Endothelial cell of umbilical vein (primary cell): ENCODE measurements around the gene EHD1. TPM values are rescaled to one million over a fixed set of nuclear protein-coding genes. Genes with fewer than 3 reads are reported as not detected.

ENCODE experiments used
- BruUV-seq: library from RNA; stranded (reverse); fragments of 400-500 nt; replicated peaks from 2 replicates; lab custom pipeline; 2021; lab: Mats Ljungman, UMichigan
- CTCF ChIA-PET: fragments of 300-600, 350-600 bp; sonication (Branson Sonifier 250); formaldehyde crosslinking; loops from one replicate; lab custom pipeline; 2021; ENCODE audit warnings: antibody characterized with exemption, inconsistent platforms; lab: Charles Lee
- POLR2A ChIA-PET: fragments of 300-600, 350-600 bp; sonication (Branson Sonifier 250); formaldehyde crosslinking; loops from one replicate; lab custom pipeline; 2021; ENCODE audit warnings: antibody characterized with exemption, inconsistent platforms; lab: Charles Lee
- DNase-seq: peaks from one replicate; pipeline ENCODE4 v3.0.0-alpha.2; 2011; ENCODE audit warnings: low read depth, low spot score
- FAIRE-seq: peaks from 2 replicates; lab custom pipeline; 2011; peaks lifted over from hg19 to GRCh38; lab: Jason Lieb, UNC
- H2AFZ ChIP-seq: 2 replicates; pipeline ENCODE4 v1.6.0; 2012; ENCODE audit warnings: low read depth, low read length, control low read depth, inconsistent platforms
- H3K27ac ChIP-seq: 2 replicates; pipeline ENCODE4 v1.5.1; 2011; ENCODE audit warnings: low read depth, mild to moderate bottlenecking, control low read depth, low read length, moderate library complexity; ENCODE audit not compliant: insufficient read depth
- H3K27me3 ChIP-seq, 2 experiments: 2 replicates each; pipeline versions ENCODE4 v1.6.0 to v1.6.1; 2011; ENCODE audit warnings: low read length in 2 of 2, mixed read lengths in 1 of 2; ENCODE audit not compliant: control insufficient read depth in 2 of 2, insufficient read depth in 2 of 2
- H3K36me3 ChIP-seq, 2 experiments: 2 replicates in 1 of 2; 3 replicates in 1 of 2; pipeline ENCODE4 v1.5.1; 2011; ENCODE audit warnings: low read length in 2 of 2, mild to moderate bottlenecking in 1 of 2, moderate library complexity in 1 of 2; ENCODE audit not compliant: control insufficient read depth in 2 of 2, insufficient read depth in 2 of 2; ENCODE audit errors: extremely low read depth in 1 of 2
- H3K4me1 ChIP-seq: 3 replicates; pipeline ENCODE4 v1.5.1; 2011; ENCODE audit warnings: mild to moderate bottlenecking, low read length; ENCODE audit not compliant: control insufficient read depth, insufficient read depth; ENCODE audit errors: extremely low read depth
- H3K4me2 ChIP-seq: 2 replicates; pipeline ENCODE4 v1.6.1; 2011; ENCODE audit warnings: low read length, control low read depth, mixed read lengths; ENCODE audit not compliant: insufficient read depth
- H3K4me3 ChIP-seq, 3 experiments: fragments of 200-600 bp in 1 of 3; sonication (generic), shearing (Covaris generic) in 1 of 3; replicated peaks in 1 of 3; 2 replicates each; pipeline ENCODE4 v1.5.1; 2011 to 2016; ENCODE audit warnings: control low read depth in 3 of 3, low read length in 3 of 3, mild to moderate bottlenecking in 2 of 3, inconsistent platforms in 1 of 3, low read depth in 1 of 3, moderate library complexity in 1 of 3; ENCODE audit not compliant: insufficient read depth in 1 of 3
- H3K79me2 ChIP-seq: 2 replicates; pipeline ENCODE4 v1.6.0; 2012; ENCODE audit warnings: low read length, inconsistent platforms; ENCODE audit not compliant: control insufficient read depth, insufficient read depth
- H3K9ac ChIP-seq: replicated peaks from 2 replicates; pipeline ENCODE3; 2011; ENCODE audit warnings: low read length, control low read depth; ENCODE audit not compliant: insufficient read depth; ENCODE audit errors: extremely low read depth
- H3K9me1 ChIP-seq: replicated peaks from 3 replicates; pipeline ENCODE4 v1.6.0; 2011; ENCODE audit warnings: mild to moderate bottlenecking, low read length; ENCODE audit not compliant: control insufficient read depth, insufficient read depth; ENCODE audit errors: extremely low read depth
- H3K9me3 ChIP-seq: replicated peaks from 2 replicates; pipeline ENCODE4 v1.5.1; 2012; ENCODE audit warnings: low read length, inconsistent platforms; ENCODE audit not compliant: control insufficient read depth, insufficient read depth
- H4K20me1 ChIP-seq: replicated peaks from 2 replicates; pipeline ENCODE3; 2011; ENCODE audit warnings: mild to moderate bottlenecking, low read length; ENCODE audit not compliant: control insufficient read depth, insufficient read depth; ENCODE audit errors: extremely low read depth
- EZH2 ChIP-seq: IDR thresholded peaks from 2 replicates; pipeline ENCODE4 v1.6.1; 2012; ENCODE audit warnings: borderline replicate concordance, low read depth, mild to moderate bottlenecking, moderate library complexity, low read length, inconsistent platforms; ENCODE audit not compliant: severe bottlenecking
- FOS ChIP-seq: IDR thresholded peaks from 2 replicates; pipeline ENCODE4 v1.6.1; 2011; ENCODE audit warnings: mild to moderate bottlenecking, low read length, moderate library complexity, borderline replicate concordance; ENCODE audit not compliant: insufficient read depth
- GATA2 ChIP-seq: IDR thresholded peaks from 2 replicates; pipeline ENCODE4 v1.7.0; 2011; ENCODE audit warnings: low read depth, mild to moderate bottlenecking, moderate library complexity, mixed read lengths, low read length; ENCODE audit not compliant: insufficient read length, insufficient read depth
- JUN ChIP-seq: IDR thresholded peaks from 2 replicates; pipeline ENCODE4 v1.6.1; 2011; ENCODE audit warnings: borderline replicate concordance, low read depth; ENCODE audit not compliant: insufficient read length, insufficient read depth
- MYC ChIP-seq: IDR thresholded peaks from one replicate; pipeline ENCODE4 v1.6.1; 2011; ENCODE audit warnings: mild to moderate bottlenecking, low read depth, low read length
- POLR2A ChIP-seq: IDR thresholded peaks from 2 replicates; pipeline ENCODE4 v1.6.1; 2012; ENCODE audit warnings: low read depth, mild to moderate bottlenecking, control low read depth, low read length
- POLR2AphosphoS5 ChIP-seq: IDR thresholded peaks from 2 replicates; pipeline ENCODE4 v1.6.1; 2012; ENCODE audit warnings: low read depth, mild to moderate bottlenecking, control low read depth, low read length, moderate library complexity; ENCODE audit not compliant: insufficient read depth
- dilution Hi-C: fragments of 300-500 bp; cut with MboI; formaldehyde crosslinking; loops from one replicate; pipeline ENCODE4 v1.15.0; 2019; ENCODE audit warnings: low sequenced_read_pairs; ENCODE audit not compliant: extremely low pct_ligation_motif_present
- intact Hi-C: fragments of 100-400 bp; cut with micrococcal nuclease; formaldehyde crosslinking; loops from one replicate; pipeline ENCODE4 v1.10.0; 2022
- polyA plus RNA-seq, 4 experiments: library from polyadenylated mRNA; depleted of rRNA in 3 of 4; stranded (reverse) in 3 of 4; unstranded in 1 of 4; fragments of >200 nt; gene quantifications; 2 replicates each; pipeline versions ENCODE4 v1.2.1 to v1.2.3, GENCODE V29; 2011 to 2012; ENCODE audit warnings: missing spikeins in 1 of 4
- total RNA-seq: library from RNA; stranded (reverse); gene quantifications from 2 replicates; pipeline ENCODE4 v1.2.3, GENCODE V29; 2021
- TF ChIP-seq, protein P1 (sequence below): IDR thresholded peaks from 2 replicates; pipeline ENCODE4 v1.6.1; 2011; ENCODE audit not compliant: insufficient read depth, insufficient read length
- TF ChIP-seq, protein P2 (sequence below), 2 donors: IDR thresholded peaks; 1 replicate in 1 of 2; 2 replicates in 1 of 2; pipeline ENCODE4 v1.5.1; 2011; ENCODE audit warnings: low read length in 2 of 2, mild to moderate bottlenecking in 2 of 2, moderate library complexity in 2 of 2, control low read depth in 1 of 2, inconsistent platforms in 1 of 2, low read depth in 1 of 2; ENCODE audit not compliant: insufficient read depth in 1 of 2; ENCODE audit errors: extremely low read depth in 1 of 2

EHD1 gene
- total and polyA plus RNA-seq, 2 donors (not counting 3 experiments of a cell fraction or from before 2014, with no cell fraction given), result 109 to 136 TPM

- peak overlapping the region; percentile 49 for H3K4me2 ChIP-seq
- no peak overlapping the region for H2AFZ ChIP-seq
- no peaks in the 10 kb centered on the region for H3K9me1 ChIP-seq
- no TSS peak for BruUV-seq
- DNase-seq, result peak; percentile 72
- peaks cover 51% of the 10 kb centered on the region for H3K4me1 ChIP-seq
- intact Hi-C loops, result no loop called here
- H3K79me2 ChIP-seq, result peaks cover 73% of the 10 kb centered on the region
- CTCF ChIA-PET, result interaction anchor here (2.5 to 3.7 kb wide), 5 partner anchors 7 to 22 kb away, joined by 7 to 101 read pairs (median 55); partner anchors contain the start of gene EHD1
- TF ChIP-seq EZH2 (no peak), JUN (no peak)
- TF ChIP-seq, protein P1, sequence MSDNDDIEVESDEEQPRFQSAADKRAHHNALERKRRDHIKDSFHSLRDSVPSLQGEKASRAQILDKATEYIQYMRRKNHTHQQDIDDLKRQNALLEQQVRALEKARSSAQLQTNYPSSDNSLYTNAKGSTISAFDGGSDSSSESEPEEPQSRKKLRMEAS, result peak; percentile 13
- POLR2A ChIA-PET, result interaction anchor here (0.7 to 3.5 kb wide), 2 partner anchors 7 to 16 kb away, joined by 3 to 45 read pairs; partner anchors contain the start of gene EHD1
- H3K27me3 ChIP-seq, result no peaks in the 10 kb centered on the region
- H3K27ac ChIP-seq, result peak overlapping the region; percentile 98
- peaks cover 2 to 11% of the 10 kb centered on the region in 2 experiments for H3K36me3 ChIP-seq
- no peak for FAIRE-seq
- H3K9ac ChIP-seq, result peak overlapping the region; percentile 83
- H3K4me3 ChIP-seq, result no peak overlapping the region
- H4K20me1 ChIP-seq, result no peaks in the 10 kb centered on the region
- dilution Hi-C loops, result no loop called here
- no peaks in the 10 kb centered on the region for H3K9me3 ChIP-seq
These were observed 7.4 kb downstream of the EHD1 start for GRCh38 chr11:64870893-64871466.

GRCh38 chr11:64870176-64870892 lies 8.1 kb downstream of the EHD1 start:
- intact Hi-C loops (no loop called here), dilution Hi-C loops (no loop called here)
- peaks cover 73% of the 10 kb centered on the region for H3K79me2 ChIP-seq
- H3K36me3 ChIP-seq, result peaks cover 2 to 11% of the 10 kb centered on the region in 2 experiments
- CTCF ChIA-PET, result interaction anchor here (0.7 to 3.7 kb wide), 10 partner anchors 8 to 126 kb away, joined by 3 to 101 read pairs (median 8); partner anchors contain the start of genes BATF2, CDC42BPG and EHD1
- no peaks in the 10 kb centered on the region for H3K9me3 ChIP-seq
- H3K9ac ChIP-seq, result peak overlapping the region; percentile 83
- no peak overlapping the region for H2AFZ ChIP-seq
- POLR2A ChIA-PET, result interaction anchor here (0.7 to 3.5 kb wide), 3 partner anchors 7 to 92 kb away, joined by 3 to 45 read pairs (median 4); partner anchors contain the start of genes EHD1 and SF1
- peak overlapping the region; percentile 49 for H3K4me2 ChIP-seq
- H3K9me1 ChIP-seq, result no peaks in the 10 kb centered on the region
- H4K20me1 ChIP-seq, result no peaks in the 10 kb centered on the region
- H3K27ac ChIP-seq, result peak overlapping the region; percentile 98
- no peaks in the 10 kb centered on the region for H3K27me3 ChIP-seq
- TF ChIP-seq POLR2A, result peak; percentile 30
- TF ChIP-seq MYC, result no peak
- TF ChIP-seq, protein P2, sequence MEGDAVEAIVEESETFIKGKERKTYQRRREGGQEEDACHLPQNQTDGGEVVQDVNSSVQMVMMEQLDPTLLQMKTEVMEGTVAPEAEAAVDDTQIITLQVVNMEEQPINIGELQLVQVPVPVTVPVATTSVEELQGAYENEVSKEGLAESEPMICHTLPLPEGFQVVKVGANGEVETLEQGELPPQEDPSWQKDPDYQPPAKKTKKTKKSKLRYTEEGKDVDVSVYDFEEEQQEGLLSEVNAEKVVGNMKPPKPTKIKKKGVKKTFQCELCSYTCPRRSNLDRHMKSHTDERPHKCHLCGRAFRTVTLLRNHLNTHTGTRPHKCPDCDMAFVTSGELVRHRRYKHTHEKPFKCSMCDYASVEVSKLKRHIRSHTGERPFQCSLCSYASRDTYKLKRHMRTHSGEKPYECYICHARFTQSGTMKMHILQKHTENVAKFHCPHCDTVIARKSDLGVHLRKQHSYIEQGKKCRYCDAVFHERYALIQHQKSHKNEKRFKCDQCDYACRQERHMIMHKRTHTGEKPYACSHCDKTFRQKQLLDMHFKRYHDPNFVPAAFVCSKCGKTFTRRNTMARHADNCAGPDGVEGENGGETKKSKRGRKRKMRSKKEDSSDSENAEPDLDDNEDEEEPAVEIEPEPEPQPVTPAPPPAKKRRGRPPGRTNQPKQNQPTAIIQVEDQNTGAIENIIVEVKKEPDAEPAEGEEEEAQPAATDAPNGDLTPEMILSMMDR (IDR thresholded peaks at IDR 0.05; ENCODE audit: extremely low read depth in 1 of 2, insufficient read depth in 1 of 2, low read depth in 1 of 2, low read length in 2 of 2), result no peak
- TF ChIP-seq EZH2, result no peak
- TF ChIP-seq, protein P1, result no peak
- TF ChIP-seq FOS, result peak; percentile 83
- peak; percentile 89 for TF ChIP-seq POLR2AphosphoS5
- peak; percentile 85 for TF ChIP-seq GATA2
- peak; percentile 16 for TF ChIP-seq JUN
- DNase-seq (peak; percentile 83), FAIRE-seq (peak; percentile 71)
- BruUV-seq, result TSS peak; percentile 44
- peaks cover 45% of the 10 kb centered on the region for H3K4me1 ChIP-seq
- no peak overlapping the region for H3K4me3 ChIP-seq
